Stimulated activated CD4-positive, alpha-beta T cell treated with anti-CD3 and anti-CD28 coated beads, Interleukin-2, amount 100 ng/mL, for 4 hours (primary cell): ENCODE results near the gene DRAXIN.

ENCODE experiments used
- DNase-seq: peaks from one replicate; pipeline ENCODE4 v3.0.0-alpha.2; 2020; ENCODE audit warnings: low read depth

Gene DRAXIN

GRCh38 chr1:11708554-11709350 lies 17.2 kb downstream of the DRAXIN start:
- DNase-seq, result no peak

DNA sequence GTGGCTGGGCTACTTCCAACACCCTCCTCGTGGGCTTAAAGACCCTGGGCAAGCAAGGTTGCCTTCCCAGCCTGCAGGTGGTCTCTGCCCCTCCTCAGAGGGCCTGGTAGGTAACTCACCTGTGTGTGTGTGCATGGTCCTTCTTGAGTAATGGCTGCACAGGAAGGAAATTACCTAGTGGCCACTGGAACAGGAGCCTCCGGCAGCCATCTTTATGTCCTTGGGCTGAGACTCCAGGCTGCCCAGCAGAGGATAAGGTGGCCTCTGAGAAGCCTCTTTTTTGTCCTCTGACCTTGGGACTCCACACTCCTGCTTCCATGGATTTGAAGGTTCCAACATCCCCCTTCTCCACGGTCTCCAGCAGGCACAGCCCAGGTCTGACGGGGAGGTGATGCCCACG lies 20.0 kb downstream of the DRAXIN start:
- DNase-seq, result no peak

DNA sequence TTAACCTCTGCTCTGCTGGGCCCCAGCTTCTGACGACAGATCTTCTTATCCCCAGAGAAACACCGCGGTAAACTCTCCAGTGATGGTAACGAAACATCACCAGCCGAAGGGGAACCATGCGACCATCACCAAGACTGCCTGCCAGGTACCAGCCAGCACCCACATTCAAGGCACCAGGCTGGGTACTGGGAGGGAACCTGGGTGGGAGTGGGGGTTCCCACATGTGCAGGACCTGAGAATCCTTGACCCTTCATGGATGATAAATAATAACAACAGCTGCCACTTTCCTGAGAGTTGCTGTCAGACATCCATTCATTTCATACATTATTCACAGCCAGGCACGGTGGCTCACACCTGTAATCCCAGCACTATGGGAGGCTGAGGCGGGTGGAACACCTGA lies 20.8 kb downstream of the DRAXIN start:
- DNase-seq, result no peak

DNA sequence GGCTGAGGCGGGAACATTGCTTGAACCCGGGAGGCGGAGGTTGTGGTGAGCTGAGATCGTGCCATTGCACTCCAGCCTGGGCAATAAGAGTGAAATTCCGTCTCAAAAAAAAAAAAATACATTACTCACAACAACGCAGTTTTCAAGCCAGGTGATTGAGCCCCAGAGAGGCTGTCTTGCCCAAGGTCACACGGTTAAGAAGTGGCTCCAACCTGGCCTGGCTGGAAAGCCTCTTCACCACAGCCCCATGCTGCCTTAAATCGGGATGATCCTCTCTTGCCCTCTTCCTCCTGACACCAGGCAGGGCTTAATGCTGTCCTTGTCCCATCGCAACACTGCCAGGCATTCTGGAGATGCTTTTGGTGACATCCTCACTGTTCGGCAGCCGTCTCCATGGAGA lies 21.6 kb downstream of the DRAXIN start:
- DNase-seq, result no peak

GRCh38 chr1:11714831-11715575 lies 23.5 kb downstream of the DRAXIN start:
- DNase-seq, result no peak

- DNase-seq, result peak; percentile 79
These were observed 28.0 kb downstream of the DRAXIN start for GRCh38 chr1:11719313-11720032.

GRCh38 chr1:11720033-11720376 lies 28.5 kb downstream of the DRAXIN start:
- no peak for DNase-seq

GRCh38 chr1:11720525-11720924 lies 29.0 kb downstream of the DRAXIN start:
- DNase-seq, result no peak

GRCh38 chr1:11721311-11721710 lies 29.8 kb downstream of the DRAXIN start:
- no peak for DNase-seq

GRCh38 chr1:11722538-11722937 lies 31.0 kb downstream of the DRAXIN start:
- DNase-seq, result no peak

DNA sequence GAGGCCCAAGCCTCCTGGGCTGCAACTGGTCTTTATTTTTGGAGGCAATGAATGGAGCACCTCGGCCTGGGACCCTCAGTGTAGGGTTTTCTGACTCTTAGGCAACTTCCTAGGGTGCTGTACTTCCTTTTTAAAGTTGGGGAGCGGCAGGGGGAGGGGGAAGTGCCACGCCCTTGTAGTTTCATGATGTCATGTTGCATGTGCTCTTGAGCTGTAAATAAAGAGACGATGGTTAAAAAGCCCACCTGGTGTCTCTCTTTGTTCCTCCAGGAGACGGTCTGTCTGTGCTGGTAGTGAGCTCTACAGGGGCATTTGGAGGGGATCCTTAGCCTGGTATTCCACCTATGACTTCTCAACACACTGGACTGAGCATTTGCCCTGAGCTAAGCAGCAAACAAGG lies 34.1 kb downstream of the DRAXIN start:
- no peak for DNase-seq

- DNase-seq, result no peak
These were observed 35.6 kb downstream of the DRAXIN start for GRCh38 chr1:11727119-11727518.

DNA sequence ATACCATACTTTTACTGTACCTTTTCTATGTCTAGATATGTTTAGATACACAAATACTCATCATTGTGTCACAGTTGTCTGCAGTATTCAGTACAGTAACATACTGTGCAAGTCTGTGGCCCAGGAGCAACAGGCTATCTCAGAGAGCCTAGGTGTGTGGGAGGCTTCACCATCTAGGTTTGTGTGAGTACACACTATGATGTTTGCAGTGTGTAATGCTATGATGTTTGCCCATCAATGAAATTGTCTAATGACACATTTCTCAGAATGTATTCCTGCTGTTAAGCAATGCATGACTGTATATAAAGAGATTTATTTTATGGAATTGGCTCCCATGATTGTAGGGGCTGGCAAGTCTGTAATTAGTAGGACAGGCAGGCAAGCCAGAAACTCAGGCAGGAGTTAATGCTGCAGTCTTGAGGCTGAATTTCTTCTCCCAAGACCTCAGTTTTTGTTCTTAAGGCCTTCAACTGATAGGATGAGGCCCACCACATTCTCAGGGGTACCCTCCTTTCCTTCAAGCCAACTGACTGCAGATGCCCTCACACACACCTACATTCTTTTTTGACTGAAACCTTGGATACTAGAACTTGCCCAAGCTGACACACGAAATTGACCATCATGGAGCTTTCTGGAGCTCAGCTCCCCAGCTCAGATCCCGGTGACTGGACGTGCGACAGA lies 36.8 kb downstream of the DRAXIN start:
- DNase-seq, result no peak

DNA sequence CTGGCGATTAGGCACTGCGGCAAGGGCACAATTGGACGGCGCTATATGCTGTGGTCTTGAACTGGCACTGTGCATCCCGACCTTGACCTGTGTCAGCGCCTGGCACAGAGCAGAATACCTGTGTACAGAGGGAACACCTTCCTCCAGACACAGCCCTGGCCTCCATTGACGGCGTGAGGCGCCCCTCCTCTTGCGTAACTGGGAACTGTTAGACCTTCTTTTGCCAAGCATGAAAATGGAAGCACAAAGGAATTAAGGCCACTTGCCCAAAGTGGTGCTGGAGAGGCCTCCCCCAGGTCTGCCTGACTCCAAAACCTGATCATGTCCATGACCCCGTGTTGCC lies 37.6 kb downstream of the DRAXIN start:
- DNase-seq, result no peak

- no peak for DNase-seq
These were observed 38.3 kb downstream of the DRAXIN start for GRCh38 chr1:11729498-11730428.

- DNase-seq, result no peak
These were observed 39.0 kb downstream of the DRAXIN start for GRCh38 chr1:11730429-11730891.

- no peak for DNase-seq
These were observed 40.3 kb downstream of the DRAXIN start for GRCh38 chr1:11731691-11732283.

DNA sequence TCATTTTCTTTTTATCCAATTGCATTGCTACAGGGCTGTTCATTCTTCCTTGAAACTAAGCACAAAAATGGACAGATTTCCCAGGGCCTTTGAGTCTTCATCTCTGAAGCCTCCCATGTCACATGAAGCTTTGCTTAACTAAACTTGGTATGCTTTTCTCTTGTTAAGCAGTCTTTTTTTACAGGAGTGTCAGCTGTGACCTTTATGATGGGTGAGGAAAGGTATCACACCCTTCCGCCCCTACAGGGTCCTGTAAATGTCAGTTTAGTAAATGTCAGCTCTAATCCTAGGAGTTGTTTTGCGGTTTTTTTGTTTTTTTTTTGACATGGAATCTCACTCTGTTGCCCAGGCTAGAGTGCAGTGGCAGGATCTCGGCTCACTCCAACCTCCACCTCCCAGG lies 41.8 kb downstream of the DRAXIN start:
- no peak for DNase-seq

GRCh38 chr1:11735531-11735853 lies 44.0 kb downstream of the DRAXIN start:
- DNase-seq, result no peak

GRCh38 chr1:11735854-11736745 lies 44.6 kb downstream of the DRAXIN start, which contains the start of gene AGTRAP:
Gene AGTRAP (plus strand): TSS chr1:11736136. CDS start chr1:11736209, 73 bp downstream.
- peak; percentile 76 for DNase-seq
